NCI-H2227 (cell line): ENCODE data around the gene RCC2.
"Not testable (repeated sequence)": the region's sequence is repeated elsewhere in the genome, so short reads cannot be mapped to it uniquely, and the experiment has no call there.

Source experiments
- DNase-seq: peaks from one replicate; lab custom pipeline; 2025; ENCODE audit not compliant: unreplicated experiment; lab: John Stamatoyannopoulos, UW

RCC2 gene

DNA sequence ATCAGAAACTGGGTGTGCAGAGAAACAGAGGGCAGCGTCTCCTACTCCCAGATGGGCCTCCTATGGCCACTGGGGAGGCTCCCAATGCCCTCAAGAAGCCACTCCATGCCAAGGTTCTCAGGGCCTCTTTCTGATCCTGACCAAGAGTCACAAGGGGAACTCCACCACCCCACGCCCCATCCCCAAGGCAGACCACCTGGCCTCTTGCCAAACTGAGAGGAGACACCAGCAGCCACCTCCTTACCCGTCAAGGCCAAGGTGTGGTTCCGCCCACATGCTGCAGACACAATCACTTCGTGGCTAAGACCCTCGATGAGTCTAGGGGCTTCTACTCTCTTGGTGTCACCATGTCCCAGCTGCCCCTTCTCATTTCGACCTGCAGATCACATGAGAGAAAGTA is 17.0 kb downstream of the RCC2 start:
- DNase-seq: no peak

DNA sequence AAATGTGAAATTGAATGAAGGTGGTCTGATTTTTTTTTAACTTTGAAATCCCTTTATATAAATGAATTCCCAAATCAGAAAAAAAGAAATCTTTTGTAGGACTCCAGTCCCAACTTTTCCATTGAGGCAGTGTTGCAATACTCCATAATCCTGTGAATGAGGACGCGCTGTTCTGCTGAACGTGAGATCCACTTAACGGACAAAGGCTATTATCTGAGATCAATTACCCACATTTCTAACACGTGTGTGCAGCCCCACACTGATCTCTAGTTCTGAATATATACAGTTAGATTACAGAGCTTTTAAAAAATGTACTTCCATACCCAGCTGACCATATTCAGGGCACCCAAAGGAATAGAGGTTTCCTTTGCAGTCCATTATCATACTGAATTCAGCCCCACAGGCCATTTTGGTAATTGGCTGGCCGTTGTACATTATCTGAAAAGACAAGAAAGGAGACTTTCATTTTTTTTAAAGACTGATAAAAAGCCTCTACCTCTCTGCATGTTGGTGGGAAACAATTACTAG is 19.0 kb downstream of the RCC2 start:
- DNase-seq: no peak

DNA sequence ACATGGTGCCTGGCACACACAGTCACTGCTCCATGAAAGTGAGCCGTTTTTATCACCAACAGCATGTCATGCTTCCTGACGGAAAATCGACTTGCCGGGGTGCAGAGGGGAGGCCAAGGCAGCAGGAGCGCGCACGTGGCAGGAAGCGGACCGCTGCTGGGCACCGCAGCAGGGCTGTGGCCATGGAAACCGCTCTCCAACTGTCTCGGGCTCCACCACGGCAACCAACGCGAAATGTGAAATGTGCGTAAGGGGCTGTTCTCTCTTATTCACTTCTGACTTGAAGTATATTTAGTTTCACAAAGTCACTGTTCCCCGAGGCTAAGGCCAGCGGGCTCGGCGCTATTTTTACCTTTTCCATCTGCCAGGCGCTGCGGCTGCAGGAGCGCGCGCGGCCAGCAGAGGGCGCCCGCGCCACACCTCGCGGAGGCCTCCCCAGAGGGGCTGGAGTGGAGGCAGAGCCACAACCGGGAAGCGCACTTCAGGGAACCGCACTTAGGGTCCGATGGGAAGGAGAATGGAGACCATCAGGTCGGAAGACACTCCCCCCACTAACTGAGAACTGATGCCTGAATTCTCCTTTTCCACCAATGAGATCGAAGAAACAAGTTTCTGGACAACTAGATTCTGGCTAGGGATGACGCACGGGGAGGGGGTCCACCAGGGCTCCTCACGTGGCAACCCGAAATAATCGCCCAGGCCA is 19.7 kb downstream of the RCC2 start:
- no peak for DNase-seq

DNA sequence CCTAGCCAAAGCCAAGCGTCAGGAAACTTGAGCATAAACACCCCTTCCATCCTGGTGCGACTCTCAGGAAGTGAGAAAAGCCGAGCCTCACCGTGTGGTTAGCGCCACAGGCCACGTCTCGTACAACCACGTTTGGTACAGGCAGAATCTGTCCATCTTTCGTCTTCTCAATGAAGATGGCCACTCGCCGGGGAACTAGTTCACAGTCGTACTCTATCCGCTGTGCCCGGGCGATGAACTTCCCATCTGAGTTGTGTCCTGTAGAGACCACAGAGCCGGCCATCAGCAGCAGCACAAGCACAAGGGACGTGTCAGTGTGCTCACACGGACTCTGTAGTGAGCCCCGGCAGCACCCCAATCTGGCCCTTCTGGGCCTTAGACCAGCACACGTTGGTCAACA is 23.1 kb downstream of the RCC2 start:
- DNase-seq: no peak

DNA sequence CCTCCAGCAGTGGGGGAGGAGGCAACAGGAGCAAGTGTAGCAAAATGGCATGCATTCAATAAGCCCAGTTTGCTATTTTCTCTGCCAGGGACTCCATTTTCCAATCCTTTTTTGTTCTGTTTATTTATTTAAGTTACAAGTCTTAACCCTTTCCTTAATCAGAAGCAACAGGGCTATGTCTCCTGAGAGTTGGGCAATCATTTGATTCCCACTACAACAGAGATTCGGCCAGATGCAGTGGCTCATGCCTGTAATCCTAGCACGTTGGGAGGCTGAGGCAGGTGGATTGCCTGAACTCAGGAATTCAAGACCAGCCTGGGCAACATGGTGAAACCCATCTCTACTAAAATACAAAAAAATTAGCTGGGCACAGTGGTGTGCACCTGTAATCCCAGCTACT is 25.5 kb downstream of the RCC2 start:
- DNase-seq: no peak

DNA sequence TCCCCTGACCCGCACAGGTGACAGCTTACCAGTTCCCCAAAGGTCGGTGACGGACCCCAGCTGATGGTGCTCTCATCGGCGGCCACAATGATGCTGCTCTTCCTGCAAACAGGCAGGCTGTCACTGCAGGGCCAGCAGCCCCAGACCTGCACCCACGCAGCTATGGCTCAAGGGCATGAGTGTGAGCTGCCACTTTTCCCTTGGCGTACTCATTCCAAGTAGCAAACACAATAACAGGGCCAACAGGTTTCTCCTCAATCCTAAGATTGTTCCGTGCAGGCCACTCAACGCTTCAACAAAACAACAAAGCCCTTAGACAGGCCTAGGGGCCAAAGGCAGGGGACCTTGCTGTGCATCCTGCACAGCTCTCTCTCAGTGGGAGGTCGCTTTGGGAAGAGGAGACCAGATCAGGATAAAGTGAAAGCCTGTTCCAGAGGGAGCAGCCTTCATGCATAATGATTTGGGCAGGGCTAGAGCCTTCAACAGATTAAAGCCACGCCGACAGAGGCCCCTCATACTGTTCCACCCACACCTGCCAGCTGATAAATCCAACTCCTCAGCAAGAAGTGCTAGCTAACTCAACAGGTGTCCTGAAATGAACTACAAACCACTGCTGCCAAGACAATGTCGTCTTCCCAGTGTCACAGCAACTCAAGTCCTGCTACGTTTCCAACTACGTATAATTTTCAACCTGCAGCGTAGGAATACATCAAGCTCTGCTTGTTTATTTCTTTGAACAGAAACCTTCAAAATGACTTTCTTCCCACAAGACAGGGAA is 27.2 kb downstream of the RCC2 start:
- no peak for DNase-seq

DNA sequence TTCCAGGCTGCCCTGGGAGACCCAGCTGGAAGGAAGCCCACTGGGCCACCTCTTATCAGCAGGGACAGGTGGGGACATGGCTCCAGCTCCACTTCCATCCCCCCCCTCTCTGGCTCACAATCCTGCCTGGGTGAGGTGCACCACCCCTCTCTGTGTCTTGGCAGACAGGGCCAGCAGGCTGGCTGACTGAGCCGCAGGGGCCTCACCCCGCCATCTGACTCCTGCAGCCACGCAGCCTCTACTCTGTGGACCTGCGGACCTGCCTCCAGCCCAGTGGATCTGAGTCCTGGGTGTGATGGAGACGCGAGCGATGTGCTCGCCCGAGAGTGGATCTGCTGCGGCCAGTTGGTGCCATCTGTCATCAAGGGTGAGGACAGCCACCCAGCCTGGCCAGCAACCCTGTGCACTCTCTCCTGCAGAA is 30.1 kb downstream of the RCC2 start:
- DNase-seq: no peak

DNA sequence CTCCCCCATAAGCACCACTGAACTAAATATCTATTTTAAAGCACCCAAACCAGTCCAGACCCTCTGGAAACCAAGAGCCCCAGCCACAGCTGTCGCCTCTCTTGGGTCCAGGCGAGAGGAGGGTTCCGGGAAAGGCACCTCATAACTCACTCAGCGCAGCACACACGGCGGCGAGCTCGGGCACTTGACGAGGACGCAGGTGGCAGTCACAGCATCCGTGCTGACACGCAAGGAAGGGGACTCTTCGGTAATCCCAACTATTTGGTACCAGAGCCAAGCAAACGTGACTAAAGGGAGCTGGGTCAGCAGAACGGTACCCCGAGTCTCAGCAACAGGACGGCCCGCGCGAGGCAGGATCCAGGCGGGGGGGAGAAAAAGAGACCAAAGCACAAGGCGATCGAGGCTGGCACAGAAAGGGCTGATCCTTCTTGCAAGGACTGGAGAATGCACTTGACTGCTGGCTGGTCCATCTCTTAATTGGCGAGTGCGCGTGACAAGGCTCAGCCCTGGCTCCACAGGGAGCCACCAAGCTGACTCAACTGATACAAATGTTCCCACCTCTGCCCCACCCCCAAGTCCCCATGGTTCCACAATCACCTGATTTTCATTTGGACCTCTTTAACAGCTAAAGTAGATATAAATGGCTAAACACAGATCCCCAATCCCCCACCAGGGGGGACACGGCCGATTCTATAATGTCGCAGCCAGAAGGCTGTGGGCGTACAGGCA is 31.5 kb downstream of the RCC2 start:
- DNase-seq: peak; percentile 20

DNA sequence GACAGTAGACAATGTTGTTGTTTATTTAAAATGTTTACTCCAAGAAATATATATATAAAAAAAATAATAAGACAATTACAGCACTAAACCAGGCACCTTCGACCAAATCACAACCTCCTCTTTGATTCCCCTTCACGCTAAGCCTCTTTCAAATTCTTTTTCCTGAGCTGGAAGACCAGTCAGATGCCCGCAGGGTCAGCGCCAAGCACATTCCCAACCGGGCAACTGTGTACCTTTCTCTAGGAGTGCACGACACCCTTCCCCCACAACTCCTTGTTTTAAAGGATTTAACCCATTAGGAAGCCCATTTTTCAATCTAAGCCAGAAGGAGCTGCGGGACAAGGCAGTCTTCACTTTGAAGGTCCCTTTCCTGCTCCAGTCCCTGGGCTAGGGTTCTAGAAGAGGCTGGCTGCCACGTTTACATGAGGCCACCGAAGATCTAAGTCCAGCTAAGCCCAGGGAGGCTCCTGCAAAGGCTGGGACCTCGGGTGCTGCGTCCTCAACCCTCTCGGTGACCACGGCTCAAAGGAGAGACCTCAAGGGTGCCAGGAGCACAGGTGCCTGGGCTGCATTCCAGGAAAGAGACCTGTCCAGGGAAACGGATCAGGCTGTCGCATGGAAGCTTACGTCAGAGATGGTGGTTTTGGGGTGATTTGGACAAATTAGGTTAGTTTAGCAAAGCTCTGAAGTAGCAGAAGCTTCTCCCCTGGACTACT is 32.6 kb downstream of the RCC2 start:
- not testable (repeated sequence) for DNase-seq

DNA sequence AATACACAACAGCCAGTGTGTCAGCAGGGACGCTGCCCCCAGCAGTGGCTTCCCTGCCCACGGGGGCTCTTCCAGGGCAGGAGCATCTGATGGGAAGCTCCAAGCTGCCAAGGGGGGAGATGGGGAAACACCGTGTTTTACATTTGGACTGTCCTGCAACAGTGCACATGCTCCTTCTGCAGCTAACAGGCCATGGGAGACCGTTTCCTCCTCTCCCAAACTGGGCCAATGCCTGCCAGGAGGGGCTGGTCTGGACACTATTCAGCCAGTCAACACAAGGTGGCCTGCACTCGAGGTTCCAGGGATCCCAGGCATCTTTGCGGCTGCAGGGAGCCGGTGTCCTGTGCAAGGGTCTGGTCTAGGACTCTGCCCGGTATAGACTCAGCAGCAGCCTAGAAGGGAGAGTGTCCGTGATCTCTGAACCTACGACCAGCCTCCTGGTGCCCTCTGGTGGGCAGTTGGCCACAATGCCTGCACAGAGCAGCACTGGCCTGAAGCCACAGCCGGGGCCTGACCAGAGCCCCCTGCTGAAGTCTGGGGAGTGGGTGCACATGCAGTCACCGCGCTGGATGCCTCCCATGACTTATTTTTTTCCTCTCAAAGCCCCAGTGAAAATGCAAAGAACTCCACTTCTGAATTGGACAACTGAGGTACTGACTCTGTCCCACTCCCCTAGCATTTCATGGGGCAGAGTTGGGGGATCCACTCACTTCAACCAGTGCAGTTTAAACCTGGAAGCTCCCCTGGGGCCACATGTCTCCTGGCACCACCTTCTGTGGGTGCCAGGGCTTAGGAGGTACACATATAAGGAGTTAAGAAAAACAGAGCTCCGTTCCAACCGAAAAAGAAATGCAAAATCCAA is 33.3 kb downstream of the RCC2 start:
- DNase-seq: peak; percentile 66

DNA sequence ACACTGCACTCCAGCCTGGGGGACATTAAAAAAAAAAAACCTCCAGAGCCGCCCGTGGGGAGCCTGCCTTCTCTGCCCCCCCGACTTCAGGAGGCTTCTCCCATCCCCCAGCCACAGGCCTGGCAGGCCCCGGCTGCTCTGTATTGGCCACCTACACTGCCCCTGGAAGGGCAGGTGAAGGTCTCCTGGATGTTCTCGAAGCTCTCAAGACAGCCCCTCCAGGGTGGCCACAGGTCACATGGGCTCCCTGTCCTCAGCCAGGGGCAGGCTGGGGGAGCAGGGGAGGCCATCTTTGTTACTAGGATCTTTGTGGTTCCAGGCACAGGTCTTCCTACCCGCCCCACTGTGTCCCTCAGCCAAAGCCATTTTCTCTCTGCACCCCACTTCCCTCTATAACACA is 34.7 kb downstream of the RCC2 start:
- DNase-seq: no peak

DNA sequence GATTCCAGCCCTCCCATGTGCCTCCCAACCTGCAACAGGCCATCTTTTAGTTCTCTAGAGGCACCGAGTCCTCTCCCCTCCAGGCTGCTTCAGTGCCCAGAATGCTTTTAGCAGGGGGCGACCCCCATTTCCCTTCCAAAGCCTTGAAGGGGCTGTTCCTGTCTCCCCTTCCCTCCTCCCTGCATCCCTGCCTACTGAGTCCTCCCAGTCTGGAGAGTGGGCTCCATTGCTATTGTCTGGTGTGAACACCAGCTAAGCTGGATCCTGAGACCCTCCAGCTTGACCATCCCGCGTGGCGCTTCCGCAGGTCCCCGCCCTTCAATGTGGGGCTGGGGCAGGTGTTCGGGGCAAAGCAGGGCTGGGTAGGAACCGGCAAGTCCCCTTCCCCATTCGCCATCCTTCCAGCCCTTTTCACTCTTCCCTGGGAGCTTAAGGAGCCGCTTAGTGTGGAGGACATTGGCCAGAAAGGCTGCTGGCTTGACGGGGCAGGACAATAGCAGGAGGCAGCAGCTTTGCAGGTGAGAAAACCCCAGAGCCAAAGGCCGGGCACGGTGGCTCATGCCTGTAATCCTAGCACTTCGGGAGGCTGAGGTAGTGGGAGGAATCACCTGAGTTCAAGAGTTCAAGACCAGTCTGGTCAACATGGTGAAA is 35.3 kb downstream of the RCC2 start:
- no peak for DNase-seq

DNA sequence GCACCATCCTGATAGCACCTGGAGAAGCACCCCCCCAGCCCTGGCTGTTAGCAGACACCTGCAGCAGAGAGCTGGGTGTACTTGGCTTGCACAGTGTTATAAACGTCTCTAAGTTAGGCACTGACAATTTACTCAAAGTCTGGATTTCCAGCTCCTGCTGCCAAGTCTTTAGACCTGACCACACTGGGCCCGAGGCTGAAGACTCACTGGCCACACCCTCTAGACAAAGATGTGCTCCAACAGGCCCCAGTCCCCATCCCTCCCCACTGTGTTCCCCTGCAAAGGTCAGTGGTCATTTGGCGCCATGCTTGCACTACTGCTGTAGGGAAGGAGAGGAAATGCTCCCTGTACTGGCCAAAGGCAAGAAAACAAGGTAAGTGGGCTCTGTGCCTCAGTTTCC is 36.4 kb downstream of the RCC2 start:
- no peak for DNase-seq

DNA sequence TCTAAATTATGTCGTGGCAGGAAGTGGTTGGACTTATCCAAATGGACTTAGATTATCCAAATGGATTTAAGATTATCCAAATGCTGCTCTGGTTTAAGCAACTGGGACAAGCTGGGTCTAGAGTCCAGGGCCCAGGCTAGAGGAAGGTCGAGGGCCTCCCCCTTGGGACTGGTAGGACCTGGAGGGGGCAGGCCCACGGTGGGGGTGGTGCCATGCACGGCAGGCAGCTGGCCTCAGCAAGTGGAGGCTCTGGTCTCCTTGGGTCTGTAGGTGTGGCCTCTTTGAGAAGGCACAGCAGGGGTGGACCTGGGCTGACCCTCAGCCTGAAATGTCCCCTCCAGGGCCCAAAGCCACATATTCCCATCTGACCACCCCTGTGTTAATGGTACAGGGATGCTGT is 37.6 kb downstream of the RCC2 start:
- no peak for DNase-seq

DNA sequence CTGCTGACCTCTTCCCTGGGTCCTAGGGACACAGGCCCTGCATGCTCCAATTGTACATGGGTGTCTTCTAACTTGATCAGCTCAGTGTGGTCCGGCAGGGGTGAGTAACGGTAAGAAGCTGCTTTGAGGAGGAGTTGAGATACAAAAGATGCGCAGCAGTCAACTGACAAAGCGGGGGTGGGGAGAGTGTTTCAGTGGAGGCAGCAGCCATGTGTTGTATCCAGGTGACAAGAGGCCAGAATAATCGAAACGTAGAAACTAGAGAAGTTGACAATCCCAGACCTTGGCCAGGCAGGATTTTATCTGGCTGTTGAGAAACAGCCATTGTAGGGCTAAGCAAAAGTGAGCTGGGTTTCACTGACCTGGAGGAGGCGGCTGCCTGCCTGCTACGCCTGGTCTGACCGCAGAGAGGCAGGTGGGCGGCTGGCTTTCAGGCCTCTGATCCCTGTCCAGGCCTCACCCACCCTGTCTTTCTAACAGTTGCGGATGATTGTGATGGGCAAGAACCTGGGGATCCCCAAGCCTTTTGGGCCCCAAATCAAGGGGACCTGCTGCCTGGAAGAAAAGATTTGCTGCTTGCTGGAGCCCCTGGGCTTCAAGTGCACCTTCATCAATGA is 38.6 kb downstream of the RCC2 start:
- no peak for DNase-seq

DNA sequence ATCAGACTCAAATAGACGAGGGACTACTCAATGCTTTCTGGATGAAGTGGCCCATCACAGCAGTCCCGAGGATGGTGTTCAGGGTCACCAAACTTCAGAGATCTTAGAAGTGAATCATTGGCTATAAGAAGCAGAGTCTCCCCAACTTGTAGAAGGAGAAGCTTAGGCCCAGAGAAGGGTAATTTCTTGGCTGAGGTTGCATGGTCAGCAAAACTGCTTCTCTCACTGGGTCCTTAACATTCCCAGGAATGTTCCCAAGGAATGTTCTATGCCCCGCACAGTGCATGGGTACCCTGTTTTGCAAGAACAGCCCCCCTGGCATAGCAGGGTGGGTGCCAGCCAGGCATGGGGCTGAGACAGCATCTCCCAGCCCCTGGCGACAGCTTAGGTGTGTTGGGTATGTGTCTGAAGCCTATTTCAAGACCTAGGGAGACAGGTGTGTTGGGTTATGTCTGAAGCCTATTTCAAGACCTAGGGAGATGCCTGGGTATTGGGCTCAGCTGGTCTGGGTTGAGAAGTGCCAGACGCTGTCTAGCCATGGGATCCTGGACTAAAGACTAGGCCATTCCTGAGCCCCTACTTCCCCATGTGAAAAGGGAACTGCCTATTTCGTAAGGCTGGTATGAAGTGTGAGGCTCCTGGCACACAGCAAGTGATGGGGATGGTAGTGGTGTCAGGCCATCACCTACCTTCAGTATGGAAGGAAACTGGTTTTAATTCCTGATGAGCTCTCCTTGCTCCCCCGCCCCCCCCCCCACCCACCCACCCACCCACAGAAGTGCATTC is 41.4 kb downstream of the RCC2 start:
- no peak for DNase-seq

DNA sequence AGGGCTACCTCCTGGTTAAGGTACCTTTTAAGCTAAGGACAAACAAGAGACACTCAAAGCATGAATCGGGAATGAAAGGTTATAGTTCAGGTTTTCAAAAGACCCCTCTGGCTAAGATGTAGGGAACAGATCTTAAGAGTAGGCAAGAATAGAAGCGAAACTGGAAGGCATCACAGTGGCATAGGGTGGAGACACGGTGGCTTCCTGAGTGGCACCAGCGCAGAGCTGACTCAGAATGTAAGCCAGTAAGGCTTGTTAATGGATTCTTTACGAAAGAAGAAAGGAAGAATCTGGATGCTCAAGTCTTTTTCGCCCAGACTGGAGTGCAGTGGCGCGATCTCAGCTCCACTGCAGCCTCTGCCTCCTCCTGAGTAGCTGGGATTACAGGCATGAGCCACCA is 46.2 kb downstream of the RCC2 start:
- no peak for DNase-seq

DNA sequence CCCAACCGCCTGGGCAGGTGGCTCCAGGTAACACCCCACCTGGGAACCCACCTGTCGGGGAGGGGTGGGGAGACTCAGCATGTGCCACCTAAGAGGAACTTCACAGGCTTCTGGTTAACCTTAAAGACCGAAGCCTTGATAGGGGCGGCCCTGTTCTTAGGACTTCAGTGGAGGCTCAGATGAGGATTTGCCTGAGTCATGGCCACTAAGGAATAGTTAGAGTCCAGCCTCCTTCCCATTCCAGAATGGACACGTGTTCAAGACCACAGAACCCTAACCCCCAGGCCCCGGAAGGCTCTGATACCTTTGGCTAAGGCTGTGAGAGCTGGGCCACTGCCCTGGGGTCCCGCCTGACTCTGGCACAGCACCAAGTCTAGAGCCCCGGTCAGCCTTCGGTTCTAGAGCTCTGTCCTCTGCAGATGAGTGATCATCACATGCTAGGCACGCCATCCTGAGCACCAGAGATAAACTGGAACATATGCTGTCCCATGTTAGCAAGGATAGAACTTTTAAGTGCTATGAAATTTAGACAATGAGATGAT is 47.2 kb downstream of the RCC2 start:
- DNase-seq: no peak
